Measurements from ENCODE around the gene MLN.
"Not testable (repeated sequence)": the region's sequence is repeated elsewhere in the genome, so short reads cannot be mapped to it uniquely, and the experiment has no call there.

MLN gene

GRCh38 chr6:33832831-33833230 is 29.0 kb upstream of the MLN start:
- not testable (repeated sequence) for H3K9ac ChIP-seq (ENCODE audit: low read depth, low read length); H3K36me3 ChIP-seq (ENCODE audit: insufficient read depth, low read length); H3K9me3 ChIP-seq (replicated peaks; ENCODE audit: low read length); H3K4me2 ChIP-seq (ENCODE audit: low read length); H3K4me3 ChIP-seq (ENCODE audit: low read length); H3K4me1 ChIP-seq (ENCODE audit: control insufficient read depth, insufficient read depth, low read length)
- peaks cover 30% of the 10 kb centered on the region for H3K27me3 ChIP-seq (ENCODE audit: control insufficient read depth, insufficient read depth, low read length)

- not testable (repeated sequence) for H3K4me2 ChIP-seq (ENCODE audit: low read length); H3K9me3 ChIP-seq (replicated peaks; ENCODE audit: low read length); H3K4me3 ChIP-seq (ENCODE audit: low read length); H3K36me3 ChIP-seq (ENCODE audit: insufficient read depth, low read length); H3K9ac ChIP-seq (ENCODE audit: low read depth, low read length); H3K4me1 ChIP-seq (ENCODE audit: control insufficient read depth, insufficient read depth, low read length)
- H3K27me3 ChIP-seq (ENCODE audit: control insufficient read depth, insufficient read depth, low read length) = peaks cover 41% of the 10 kb centered on the region
Measured at GRCh38 chr6:33831725-33832124, 27.9 kb upstream of the MLN start.

- Histone ChIP-seq H3K4me1 (ENCODE audit: control insufficient read depth, insufficient read depth, low read length) (no peaks in the 10 kb centered on the region), H3K36me3 (ENCODE audit: insufficient read depth, low read length) (no peaks in the 10 kb centered on the region), H3K9ac (ENCODE audit: low read depth, low read length) (no peak overlapping the region), H3K4me2 (ENCODE audit: low read length) (no peak overlapping the region), H3K27me3 (ENCODE audit: control insufficient read depth, insufficient read depth, low read length) (peaks cover 49% of the 10 kb centered on the region), H3K4me3 (ENCODE audit: low read length) (no peak overlapping the region), H3K9me3 (replicated peaks; ENCODE audit: low read length) (no peaks in the 10 kb centered on the region)
Measured at GRCh38 chr6:33830635-33831240, 26.9 kb upstream of the MLN start.

- no peak overlapping the region for H3K4me3 ChIP-seq (ENCODE audit: low read length)
- no peak overlapping the region for H3K9ac ChIP-seq (ENCODE audit: low read depth, low read length)
- no peak overlapping the region for H3K4me2 ChIP-seq (ENCODE audit: low read length)
Measured at GRCh38 chr6:33828764-33829731, 25.2 kb upstream of the MLN start.

GRCh38 chr6:33828452-33828763 is 24.6 kb upstream of the MLN start:
- H3K27me3 ChIP-seq (ENCODE audit: control insufficient read depth, insufficient read depth, low read length) = peaks cover 55% of the 10 kb centered on the region
- H3K9me3 ChIP-seq (replicated peaks; ENCODE audit: low read length) = no peaks in the 10 kb centered on the region
- no peak overlapping the region for H3K9ac ChIP-seq (ENCODE audit: low read depth, low read length)
- no peaks in the 10 kb centered on the region for H3K36me3 ChIP-seq (ENCODE audit: insufficient read depth, low read length)
- no peak overlapping the region for H3K4me2 ChIP-seq (ENCODE audit: low read length)
- H3K4me3 ChIP-seq (ENCODE audit: low read length) = no peak overlapping the region
- H3K4me1 ChIP-seq (ENCODE audit: control insufficient read depth, insufficient read depth, low read length) = no peaks in the 10 kb centered on the region

More at GRCh38 chr6:33828764-33829731, 25.2 kb upstream of the MLN start:
- Histone ChIP-seq H3K4me1 (ENCODE audit: control insufficient read depth, insufficient read depth, low read length) (no peaks in the 10 kb centered on the region), H3K27me3 (ENCODE audit: control insufficient read depth, insufficient read depth, low read length) (peaks cover 52% of the 10 kb centered on the region), H3K36me3 (ENCODE audit: insufficient read depth, low read length) (no peaks in the 10 kb centered on the region), H3K9me3 (replicated peaks; ENCODE audit: low read length) (no peaks in the 10 kb centered on the region)

- Histone ChIP-seq H3K4me2 (ENCODE audit: low read length) (no peak overlapping the region), H3K9ac (ENCODE audit: low read depth, low read length) (no peak overlapping the region), H3K36me3 (ENCODE audit: insufficient read depth, low read length) (no peaks in the 10 kb centered on the region), H3K4me3 (ENCODE audit: low read length) (no peak overlapping the region), H3K27me3 (ENCODE audit: control insufficient read depth, insufficient read depth, low read length) (peaks cover 59% of the 10 kb centered on the region), H3K4me1 (ENCODE audit: control insufficient read depth, insufficient read depth, low read length) (no peaks in the 10 kb centered on the region), H3K9me3 (replicated peaks; ENCODE audit: low read length) (no peaks in the 10 kb centered on the region)
Measured at GRCh38 chr6:33827546-33828451, 24.0 kb upstream of the MLN start.

- Histone ChIP-seq H3K9ac (ENCODE audit: low read depth, low read length) (no peak overlapping the region), H3K4me2 (ENCODE audit: low read length) (no peak overlapping the region), H3K36me3 (ENCODE audit: insufficient read depth, low read length) (no peaks in the 10 kb centered on the region), H3K27me3 (ENCODE audit: control insufficient read depth, insufficient read depth, low read length) (peaks cover 65% of the 10 kb centered on the region), H3K4me1 (ENCODE audit: control insufficient read depth, insufficient read depth, low read length) (no peaks in the 10 kb centered on the region), H3K9me3 (replicated peaks; ENCODE audit: low read length) (no peaks in the 10 kb centered on the region), H3K4me3 (ENCODE audit: low read length) (no peak overlapping the region)
Measured at GRCh38 chr6:33826537-33826936, 22.7 kb upstream of the MLN start.

- no peaks in the 10 kb centered on the region for H3K4me1 ChIP-seq (ENCODE audit: control insufficient read depth, insufficient read depth, low read length)
- H3K9ac ChIP-seq (ENCODE audit: low read depth, low read length) = no peak overlapping the region
- H3K4me2 ChIP-seq (ENCODE audit: low read length) = no peak overlapping the region
- no peak overlapping the region for H3K4me3 ChIP-seq (ENCODE audit: low read length)
- H3K9me3 ChIP-seq (replicated peaks; ENCODE audit: low read length) = no peaks in the 10 kb centered on the region
- H3K27me3 ChIP-seq (ENCODE audit: control insufficient read depth, insufficient read depth, low read length) = peaks cover 60% of the 10 kb centered on the region
- H3K36me3 ChIP-seq (ENCODE audit: insufficient read depth, low read length) = no peaks in the 10 kb centered on the region
Measured at GRCh38 chr6:33824461-33825154, 20.8 kb upstream of the MLN start.

GRCh38 chr6:33823806-33824205 is 20.0 kb upstream of the MLN start:
- no peaks in the 10 kb centered on the region for H3K9me3 ChIP-seq (replicated peaks; ENCODE audit: low read length)
- no peak overlapping the region for H3K4me2 ChIP-seq (ENCODE audit: low read length)
- no peak overlapping the region for H3K9ac ChIP-seq (ENCODE audit: low read depth, low read length)
- H3K27me3 ChIP-seq (ENCODE audit: control insufficient read depth, insufficient read depth, low read length) = peaks cover 63% of the 10 kb centered on the region
- no peak overlapping the region for H3K4me3 ChIP-seq (ENCODE audit: low read length)
- no peaks in the 10 kb centered on the region for H3K4me1 ChIP-seq (ENCODE audit: control insufficient read depth, insufficient read depth, low read length)
- H3K36me3 ChIP-seq (ENCODE audit: insufficient read depth, low read length) = no peaks in the 10 kb centered on the region

- Histone ChIP-seq H3K9ac (ENCODE audit: low read depth, low read length) (no peak overlapping the region), H3K4me2 (ENCODE audit: low read length) (no peak overlapping the region), H3K36me3 (ENCODE audit: insufficient read depth, low read length) (no peaks in the 10 kb centered on the region), H3K4me3 (ENCODE audit: low read length) (no peak overlapping the region), H3K4me1 (ENCODE audit: control insufficient read depth, insufficient read depth, low read length) (no peaks in the 10 kb centered on the region), H3K27me3 (ENCODE audit: control insufficient read depth, insufficient read depth, low read length) (peaks cover 63% of the 10 kb centered on the region), H3K9me3 (replicated peaks; ENCODE audit: low read length) (no peaks in the 10 kb centered on the region)
Measured at GRCh38 chr6:33822575-33823395, 19.0 kb upstream of the MLN start.

Data from skeletal muscle satellite cell (primary cell).